Stimulated activated naive CD4-positive, alpha-beta T cell treated with Interleukin-2 at 50 U/mL for 16 hours (primary cell): ENCODE results near the gene ZNF598.
"Not testable (repeated sequence)": the region's sequence is repeated elsewhere in the genome, so short reads cannot be mapped to it uniquely, and the experiment has no call there.

Source experiments
- DNase-seq: peaks from one replicate; lab custom pipeline; 2025; lab: John Stamatoyannopoulos, UW

The ZNF598 gene

GRCh38 chr16:1958143-1958491 is 51.5 kb downstream of the ZNF598 start:
- not testable (repeated sequence) for DNase-seq

DNA sequence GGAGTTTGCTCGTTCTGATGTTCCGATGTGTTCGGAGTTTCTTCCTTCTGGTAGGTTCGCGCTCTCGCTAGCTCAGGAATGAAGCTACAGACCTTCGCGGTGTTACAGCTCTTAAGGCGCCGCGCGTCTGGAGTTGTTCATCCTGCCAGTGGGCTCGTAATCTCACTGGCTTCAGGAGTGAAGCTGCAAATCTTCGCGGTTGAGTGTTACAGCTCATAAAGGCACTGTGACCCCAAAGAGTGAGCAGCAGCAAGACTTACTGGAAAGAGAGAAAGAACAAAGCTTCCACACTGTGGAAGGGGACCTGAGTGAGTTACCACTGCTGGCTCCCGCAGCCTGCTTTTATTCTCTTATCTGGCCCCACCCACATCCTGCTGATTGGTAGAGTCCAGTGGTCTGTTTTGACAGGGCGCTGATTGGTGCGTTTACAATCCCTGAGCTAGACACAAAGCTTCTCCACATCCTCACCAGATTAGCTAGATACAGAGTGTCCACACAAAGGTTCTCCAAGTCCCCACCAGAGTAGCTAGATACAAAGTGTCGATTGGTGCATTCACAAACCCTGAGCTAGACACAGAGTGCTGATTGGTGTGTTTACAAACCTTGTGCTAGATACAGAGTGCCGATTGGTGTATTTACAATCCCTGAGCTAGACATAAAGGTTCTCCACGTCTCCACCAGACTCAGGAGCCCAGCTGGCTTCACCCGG is 52.0 kb downstream of the ZNF598 start:
- DNase-seq: not testable (repeated sequence)

DNA sequence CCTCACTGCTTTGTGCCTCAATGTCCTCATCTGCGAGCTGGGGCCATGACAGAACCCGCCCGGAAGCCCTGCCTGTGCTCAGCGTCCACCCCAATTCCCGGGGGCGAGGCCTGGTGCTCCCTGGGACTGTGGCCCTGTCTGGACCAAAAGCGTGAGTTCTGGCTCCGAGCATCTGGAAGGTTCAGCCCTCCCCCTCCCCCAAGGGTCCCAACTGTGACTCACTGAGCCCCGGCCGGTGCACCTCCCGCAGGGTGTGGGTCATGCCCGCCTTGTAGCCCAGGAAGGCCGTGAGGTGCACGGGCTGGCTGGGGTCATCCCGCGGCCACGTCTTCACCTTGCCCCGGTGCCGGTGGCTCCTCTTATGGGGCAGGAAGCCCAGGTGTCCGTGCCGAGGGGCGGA is 55.9 kb downstream of the ZNF598 start:
- no peak for DNase-seq

- DNase-seq: no peak
Observed at GRCh38 chr16:1950559-1950958, 59.1 kb downstream of the ZNF598 start.

DNA sequence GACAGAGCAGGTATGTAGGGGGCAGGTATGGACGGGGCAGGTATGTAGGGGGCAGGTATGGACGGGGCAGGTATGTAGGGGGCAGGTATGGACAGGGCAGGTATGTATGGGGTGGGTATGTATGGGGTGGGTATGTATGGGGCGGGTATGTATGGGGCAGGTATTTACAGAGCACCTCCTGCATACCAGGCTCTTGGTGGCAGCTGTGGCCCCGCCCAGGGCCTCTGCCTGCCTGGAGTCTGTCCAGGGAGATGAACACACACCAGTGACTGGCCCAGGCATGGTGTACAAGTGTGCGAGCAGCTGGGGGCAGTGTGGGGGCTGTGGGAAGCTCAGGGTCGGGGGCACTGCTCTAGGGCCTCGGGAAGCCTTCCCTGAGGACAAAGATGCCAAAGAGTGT is 59.6 kb downstream of the ZNF598 start:
- DNase-seq: no peak

- no peak for DNase-seq
Observed at GRCh38 chr16:1949507-1949906, 60.1 kb downstream of the ZNF598 start.
